IMR-90 (cell line): ENCODE measurements around the gene GLRX3. TPM values are rescaled to one million over a fixed set of nuclear protein-coding genes. Genes with fewer than 3 reads are reported as not detected.

Experiments used
- ATAC-seq: fragments of 200-7000 bp; cut with Tn5 transposase; 2 replicates; pipeline ENCODE4 v1.9.1; 2020; ENCODE audit warnings: low read depth, mild to moderate bottlenecking, moderate library complexity
- BruUV-seq: library from RNA; stranded (reverse); fragments of 400-500 nt; replicated peaks from 2 replicates; lab custom pipeline; 2021; lab: Mats Ljungman, UMichigan
- CTCF ChIA-PET: fragments of 300-600 bp; formaldehyde crosslinking; extraction: SDS; loops from one replicate; lab custom pipeline; 2021; ENCODE audit warnings: antibody characterized with exemption; lab: Yijun Ruan, JAX
- POLR2A ChIA-PET: fragments of 300-600 bp; sonication (Branson Sonifier 250); formaldehyde crosslinking; loops from one replicate; lab custom pipeline; 2022; ENCODE audit warnings: antibody characterized with exemption; ENCODE audit not compliant: unreplicated experiment; lab: Charles Lee
- DNase-seq: peaks from one replicate; pipeline ENCODE4 v3.0.0; 2013
- H2AFZ ChIP-seq: replicated peaks from 2 replicates; pipeline ENCODE3; 2013; ENCODE audit warnings: low read length, mild to moderate bottlenecking; ENCODE audit not compliant: poor library complexity
- H2AK5ac ChIP-seq: 2 replicates; pipeline ENCODE4 v1.6.1; 2013; ENCODE audit warnings: low read depth, low read length, inconsistent platforms
- H2AK9ac ChIP-seq: replicated peaks from 2 replicates; pipeline ENCODE3; 2013; ENCODE audit warnings: mild to moderate bottlenecking, low read depth, low read length, moderate library complexity; ENCODE audit not compliant: poor library complexity
- H2BK120ac ChIP-seq: 2 replicates; pipeline ENCODE4 v1.6.1; 2013; ENCODE audit warnings: low read depth, low read length, inconsistent platforms
- H2BK15ac ChIP-seq: 3 replicates; pipeline ENCODE4 v1.6.1; 2013; ENCODE audit warnings: low read depth, low read length, inconsistent platforms
- H2BK20ac ChIP-seq: 2 replicates; pipeline ENCODE4 v1.6.1; 2013; ENCODE audit warnings: low read depth, mild to moderate bottlenecking, inconsistent platforms, low read length, moderate library complexity
- H2BK5ac ChIP-seq: 2 replicates; pipeline ENCODE4 v1.6.1; 2013; ENCODE audit warnings: mild to moderate bottlenecking, low read depth, low read length, inconsistent platforms; ENCODE audit not compliant: poor library complexity, severe bottlenecking
- H3K14ac ChIP-seq: replicated peaks from 2 replicates; pipeline ENCODE4 v1.6.1; 2013; ENCODE audit warnings: low read depth, low read length, inconsistent platforms
- H3K18ac ChIP-seq: 2 replicates; pipeline ENCODE4 v1.6.1; 2013; ENCODE audit warnings: low read depth, low read length, control low read depth
- H3K23ac ChIP-seq: 2 replicates; pipeline ENCODE4 v1.6.1; 2013; ENCODE audit warnings: low read depth, low read length, inconsistent platforms
- H3K27ac ChIP-seq: 2 replicates; pipeline ENCODE4 v1.5.1; 2013; ENCODE audit warnings: mild to moderate bottlenecking, control low read depth, low read length; ENCODE audit not compliant: insufficient read depth
- H3K27me3 ChIP-seq: 2 replicates; pipeline ENCODE4 v1.6.1; 2013; ENCODE audit warnings: low read length; ENCODE audit not compliant: control insufficient read depth, insufficient read depth
- H3K36me3 ChIP-seq: 2 replicates; pipeline ENCODE4 v1.6.1; 2013; ENCODE audit warnings: low read length, mixed read lengths; ENCODE audit not compliant: control insufficient read depth, insufficient read depth
- H3K4ac ChIP-seq: 2 replicates; pipeline ENCODE4 v1.6.1; 2013; ENCODE audit warnings: low read depth, low read length, inconsistent platforms
- H3K4me1 ChIP-seq: 2 replicates; pipeline ENCODE4 v1.6.1; 2013; ENCODE audit warnings: low read length, mixed read lengths; ENCODE audit not compliant: control insufficient read depth, insufficient read depth
- H3K4me2 ChIP-seq: 2 replicates; pipeline ENCODE4 v1.6.1; 2013; ENCODE audit warnings: low read depth, mild to moderate bottlenecking, control low read depth, low read length, moderate library complexity
- H3K4me3 ChIP-seq: 2 replicates; pipeline ENCODE4 v1.5.1; 2013; ENCODE audit warnings: low read depth, mild to moderate bottlenecking, control low read depth, low read length, moderate library complexity; ENCODE audit not compliant: insufficient read depth
- H3K56ac ChIP-seq: 2 replicates; pipeline ENCODE4 v1.6.1; 2013; ENCODE audit warnings: low read length, inconsistent platforms; ENCODE audit not compliant: insufficient read depth; ENCODE audit errors: extremely low read depth
- H3K79me1 ChIP-seq, 2 experiments: 2 replicates each; pipeline ENCODE4 v1.6.1; 2013; ENCODE audit warnings: low read length in 2 of 2, inconsistent platforms in 1 of 2, low read depth in 1 of 2
- H3K9ac ChIP-seq: 2 replicates; pipeline ENCODE4 v1.6.1; 2013; ENCODE audit warnings: low read depth, low read length, control low read depth
- H3K9me1 ChIP-seq: 2 replicates; pipeline ENCODE4 v1.6.1; 2013; ENCODE audit warnings: low read length, inconsistent platforms; ENCODE audit not compliant: insufficient read depth
- H3K9me3 ChIP-seq: 2 replicates; pipeline ENCODE4 v1.6.1; 2013; ENCODE audit warnings: low read length; ENCODE audit not compliant: control insufficient read depth, insufficient read depth
- H4K20me1 ChIP-seq: 2 replicates; pipeline ENCODE4 v1.6.1; 2013; ENCODE audit warnings: low read length, inconsistent platforms; ENCODE audit not compliant: insufficient read depth
- H4K5ac ChIP-seq: 2 replicates; pipeline ENCODE4 v1.6.1; 2013; ENCODE audit warnings: mild to moderate bottlenecking, low read depth, low read length, control low read depth
- H4K8ac ChIP-seq, 2 experiments: 2 replicates each; pipeline ENCODE4 v1.6.1; 2013; ENCODE audit warnings: low read depth in 2 of 2, low read length in 2 of 2, control low read depth in 1 of 2, inconsistent platforms in 1 of 2
- H4K91ac ChIP-seq: 2 replicates; pipeline ENCODE4 v1.6.1; 2013; ENCODE audit warnings: low read depth, low read length, inconsistent platforms; ENCODE audit not compliant: insufficient read depth
- BHLHE40 ChIP-seq: fragments of 150-350 bp; IDR thresholded peaks from 2 replicates; pipeline ENCODE4 v1.6.1; 2016; ENCODE audit warnings: mild to moderate bottlenecking, low read depth, low read length
- CEBPB ChIP-seq: IDR thresholded peaks from 2 replicates; pipeline ENCODE4 v1.6.1; 2012; ENCODE audit warnings: low read depth, low read length, improper control_type of control experiment
- CHD1 ChIP-seq: IDR thresholded peaks from 2 replicates; pipeline ENCODE4 v1.6.1; 2012; ENCODE audit warnings: low read depth, low read length, improper control_type of control experiment
- FOS ChIP-seq: fragments of 150-350 bp; IDR thresholded peaks from 2 replicates; pipeline ENCODE4 v1.6.1; 2016; ENCODE audit warnings: low read depth, low read length
- MAFK ChIP-seq: IDR thresholded peaks from 2 replicates; pipeline ENCODE4 v1.6.1; 2012; ENCODE audit warnings: low read depth, low read length, improper control_type of control experiment
- MAZ ChIP-seq: IDR thresholded peaks from 2 replicates; pipeline ENCODE4 v1.6.1; 2012; ENCODE audit warnings: low read depth, mild to moderate bottlenecking, low read length, improper control_type of control experiment, moderate library complexity, borderline replicate concordance
- MXI1 ChIP-seq: IDR thresholded peaks from 2 replicates; pipeline ENCODE4 v1.6.1; 2012; ENCODE audit warnings: low read depth, mild to moderate bottlenecking, low read length, moderate library complexity, borderline replicate concordance
- NFE2L2 ChIP-seq: fragments of 150-350 bp; IDR thresholded peaks from 2 replicates; pipeline ENCODE4 v1.6.1; 2016; ENCODE audit warnings: low read depth, mild to moderate bottlenecking, low read length
- POLR2A ChIP-seq: IDR thresholded peaks from 2 replicates; pipeline ENCODE4 v1.6.1; 2012; ENCODE audit warnings: mild to moderate bottlenecking, low read depth, low read length
- RAD21 ChIP-seq: IDR thresholded peaks from 2 replicates; pipeline ENCODE4 v1.6.1; 2012; ENCODE audit warnings: low read length, improper control_type of control experiment
- RCOR1 ChIP-seq: IDR thresholded peaks from 2 replicates; pipeline ENCODE4 v1.6.1; 2012; ENCODE audit warnings: mild to moderate bottlenecking, low read length, improper control_type of control experiment; ENCODE audit not compliant: insufficient replicate concordance
- RFX5 ChIP-seq: IDR thresholded peaks from 2 replicates; pipeline ENCODE4 v1.8.0; 2012; ENCODE audit warnings: low read depth, mild to moderate bottlenecking, low read length, moderate library complexity
- SMC3 ChIP-seq: fragments of 150-350 bp; IDR thresholded peaks from 2 replicates; pipeline ENCODE4 v1.6.1; 2016; ENCODE audit warnings: low read depth, mild to moderate bottlenecking, antibody characterized with exemption, low read length, moderate library complexity
- WGBS, 2 experiments: methylation state at CpG; one replicate each; pipeline versions ENCODE4 v1.1.5 to v1.1.7; 2013; ENCODE audit warnings: missing lambda C conversion rate in 2 of 2; ENCODE audit not compliant: insufficient read length in 1 of 2; ENCODE audit errors: extremely low coverage in 2 of 2; 5-methylcytosine and 5-hydroxymethylcytosine counted together
- dilution Hi-C: fragments of 300-500 bp; cut with HindIII; formaldehyde crosslinking; loops from one replicate; pipeline ENCODE4 v1.14.3; 2018; ENCODE audit warnings: low sequenced_read_pairs; ENCODE audit not compliant: unreplicated experiment
- in situ Hi-C: fragments of 300-500 bp; cut with MboI; formaldehyde crosslinking; loops from 3 replicates; pipeline ENCODE4 v1.14.3; 2019; ENCODE audit warnings: low sequenced_read_pairs, inconsistent platforms, mixed read lengths
- intact Hi-C: fragments of 100-400 bp; cut with micrococcal nuclease; formaldehyde crosslinking; loops from 2 replicates; pipeline ENCODE4 v1.10.0; 2022
- polyA plus RNA-seq, 3 experiments: library from polyadenylated mRNA; depleted of rRNA; stranded (reverse); fragments of >200 nt; gene quantifications; 2 replicates each; pipeline ENCODE4 v1.2.3, GENCODE V29; 2012; ENCODE audit warnings: low replicate concordance in 1 of 3
- total RNA-seq: library from RNA; depleted of rRNA; stranded (reverse); fragments of >200 nt; gene quantifications from 2 replicates; pipeline ENCODE4 v1.2.3, GENCODE V29; 2012
- TF ChIP-seq, protein P1 (sequence below): conservative IDR thresholded peaks from 2 replicates; pipeline ENCODE4 v1.5.1; 2012; ENCODE audit warnings: mild to moderate bottlenecking, low read depth, low read length, improper control_type of control experiment
- TF ChIP-seq, protein P2 (sequence below): fragments of 150-350 bp; IDR thresholded peaks from 2 replicates; pipeline ENCODE4 v1.6.1; 2016; ENCODE audit warnings: low read depth, mild to moderate bottlenecking, low read length, moderate library complexity, borderline replicate concordance

GLRX3 gene
- total and polyA plus RNA-seq, 2 of the 4 experiments (the other 2 are of a cell fraction), result 78.7 to 81.7 TPM

DNA sequence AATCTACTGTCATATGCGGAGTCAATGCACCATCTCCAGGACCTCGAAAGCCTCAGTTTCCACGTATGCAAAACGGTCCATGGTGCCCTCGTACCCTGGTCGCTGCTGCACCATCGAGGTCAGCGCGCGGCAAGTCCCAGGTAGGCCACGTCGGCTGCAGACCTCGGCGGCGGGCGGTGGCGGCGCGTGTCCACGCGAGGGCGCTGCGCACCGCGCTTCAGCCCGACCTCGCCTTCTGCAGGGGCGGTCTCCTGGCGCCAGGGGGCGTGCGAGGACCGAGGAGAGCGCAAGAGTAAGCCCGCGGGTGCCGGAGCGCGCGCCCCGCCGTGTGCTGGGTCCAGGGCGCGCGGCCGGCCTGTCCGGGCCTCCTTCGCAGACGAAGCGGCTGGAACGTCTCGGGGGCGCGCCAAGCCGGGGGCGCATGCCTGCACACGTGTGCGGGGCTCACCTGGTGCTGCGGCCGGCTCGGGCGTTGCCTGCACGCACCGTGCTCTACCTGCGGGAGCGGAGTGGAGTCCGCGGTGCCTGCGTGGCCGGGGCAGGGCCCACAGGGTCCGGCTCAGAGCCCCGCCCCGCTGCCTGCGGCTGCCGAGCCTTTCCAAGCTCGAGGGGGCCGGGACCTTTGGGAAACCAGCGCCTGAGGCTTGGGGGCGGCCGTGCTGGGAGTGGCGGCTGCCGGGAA is 54.0 kb downstream of the GLRX3 start:
- no peak overlapping the region for H3K18ac ChIP-seq
- dilution Hi-C loops, result no loop called here
- H3K23ac ChIP-seq, result no peak overlapping the region
- CTCF ChIA-PET, result interaction anchor here (0.6 to 1.3 kb wide), 2 partner anchors 92 to 1685 kb away, joined by 4 read pairs; no protein-coding TSS in a partner anchor
- peak overlapping the region; percentile 94 for H2AFZ ChIP-seq
- ATAC-seq (peak; percentile 96), DNase-seq (peak; percentile 75)
- 0 out of 2 replicates have a peak overlapping the region, but pooled peaks have one; percentile 34 for H3K4ac ChIP-seq
- H2BK20ac ChIP-seq, result no peak overlapping the region
- no peaks in the 10 kb centered on the region for H3K9me1 ChIP-seq
- no peak overlapping the region for H4K91ac ChIP-seq
- no peak overlapping the region for H2BK5ac ChIP-seq
- no peak overlapping the region for H2BK15ac ChIP-seq
- 0 out of 2 replicates have a peak, but pooled peaks cover 1% of the 10 kb centered on the region for H3K4me1 ChIP-seq
- no peak overlapping the region for H2BK120ac ChIP-seq
- H3K27ac ChIP-seq, result no peak overlapping the region; the same call in 1 of the 2 replicates
- WGBS, 2 experiments, result 3% methylated on average over 37 of the region's 81 CpGs; no CpG with 5 or more reads in 1 of the 2 experiments
- peak overlapping the region; percentile 68 for H3K9ac ChIP-seq
- H3K4me3 ChIP-seq, result peak overlapping the region; percentile 61
- no peak overlapping the region for H4K8ac ChIP-seq
- H4K5ac ChIP-seq, result no peak overlapping the region
- TF ChIP-seq SMC3, result peak; percentile 87
- TF ChIP-seq RAD21, result peak; percentile 92
- TF ChIP-seq FOS, result no peak
- no peak for TF ChIP-seq RCOR1
- TF ChIP-seq NFE2L2, result no peak
- no peak for TF ChIP-seq CEBPB
- TF ChIP-seq RFX5, result no peak
- peak; percentile 38; the same call in 1 of the 2 replicates for TF ChIP-seq MAZ
- peak; percentile 33; the same call in 1 of the 2 replicates for TF ChIP-seq BHLHE40
- no peak for TF ChIP-seq MAFK
- TF ChIP-seq POLR2A, result no peak
- TF ChIP-seq, protein P1, sequence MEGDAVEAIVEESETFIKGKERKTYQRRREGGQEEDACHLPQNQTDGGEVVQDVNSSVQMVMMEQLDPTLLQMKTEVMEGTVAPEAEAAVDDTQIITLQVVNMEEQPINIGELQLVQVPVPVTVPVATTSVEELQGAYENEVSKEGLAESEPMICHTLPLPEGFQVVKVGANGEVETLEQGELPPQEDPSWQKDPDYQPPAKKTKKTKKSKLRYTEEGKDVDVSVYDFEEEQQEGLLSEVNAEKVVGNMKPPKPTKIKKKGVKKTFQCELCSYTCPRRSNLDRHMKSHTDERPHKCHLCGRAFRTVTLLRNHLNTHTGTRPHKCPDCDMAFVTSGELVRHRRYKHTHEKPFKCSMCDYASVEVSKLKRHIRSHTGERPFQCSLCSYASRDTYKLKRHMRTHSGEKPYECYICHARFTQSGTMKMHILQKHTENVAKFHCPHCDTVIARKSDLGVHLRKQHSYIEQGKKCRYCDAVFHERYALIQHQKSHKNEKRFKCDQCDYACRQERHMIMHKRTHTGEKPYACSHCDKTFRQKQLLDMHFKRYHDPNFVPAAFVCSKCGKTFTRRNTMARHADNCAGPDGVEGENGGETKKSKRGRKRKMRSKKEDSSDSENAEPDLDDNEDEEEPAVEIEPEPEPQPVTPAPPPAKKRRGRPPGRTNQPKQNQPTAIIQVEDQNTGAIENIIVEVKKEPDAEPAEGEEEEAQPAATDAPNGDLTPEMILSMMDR, result peak; percentile 100; the same call in 1 of the 2 replicates
- TF ChIP-seq CHD1, result no peak
- TF ChIP-seq, protein P2, sequence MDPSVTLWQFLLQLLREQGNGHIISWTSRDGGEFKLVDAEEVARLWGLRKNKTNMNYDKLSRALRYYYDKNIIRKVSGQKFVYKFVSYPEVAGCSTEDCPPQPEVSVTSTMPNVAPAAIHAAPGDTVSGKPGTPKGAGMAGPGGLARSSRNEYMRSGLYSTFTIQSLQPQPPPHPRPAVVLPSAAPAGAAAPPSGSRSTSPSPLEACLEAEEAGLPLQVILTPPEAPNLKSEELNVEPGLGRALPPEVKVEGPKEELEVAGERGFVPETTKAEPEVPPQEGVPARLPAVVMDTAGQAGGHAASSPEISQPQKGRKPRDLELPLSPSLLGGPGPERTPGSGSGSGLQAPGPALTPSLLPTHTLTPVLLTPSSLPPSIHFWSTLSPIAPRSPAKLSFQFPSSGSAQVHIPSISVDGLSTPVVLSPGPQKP, result no peak
- TF ChIP-seq MXI1, result no peak
- in situ Hi-C loops, result loop anchor here (25.0 kb wide), 1 partner anchor 1822 kb away; no protein-coding TSS in a partner anchor
- H3K79me1 ChIP-seq, result peaks cover 0 to 2% of the 10 kb centered on the region in 2 experiments; a peak in 1 of 4 replicates
- intact Hi-C loops, result loop anchor here (1.0 kb wide), 2 partner anchors 1597 to 1685 kb away; no protein-coding TSS in a partner anchor
- H3K4me2 ChIP-seq, result peak overlapping the region; percentile 68
- peak overlapping the region; percentile 81 for H2AK9ac ChIP-seq
- H4K20me1 ChIP-seq, result no peaks in the 10 kb centered on the region
- peaks cover 8% of the 10 kb centered on the region for H3K36me3 ChIP-seq
- H3K9me3 ChIP-seq, result no peaks in the 10 kb centered on the region
- no TSS peak for BruUV-seq
- H3K14ac ChIP-seq, result no peak overlapping the region
- POLR2A ChIA-PET, result no interaction called here
- H3K56ac ChIP-seq, result no peak overlapping the region
- H3K27me3 ChIP-seq, result no peaks in the 10 kb centered on the region
- no peak overlapping the region; the same call in 1 of the 2 replicates for H2AK5ac ChIP-seq
